ENCODE measurements around the gene PRDM7.

PRDM7 gene

GRCh38 chr16:90042946-90043514 lies 34.1 kb downstream of the PRDM7 start:
- H3K27ac ChIP-seq = no peak overlapping the region
- TF ChIP-seq ZFX (IDR thresholded peaks at IDR 0.05) = no peak
- TF ChIP-seq CTCF (conservative IDR thresholded peaks at IDR 0.05) = no peak

GRCh38 chr16:90041896-90042473 lies 35.1 kb downstream of the PRDM7 start:
- TF ChIP-seq CTCF (conservative IDR thresholded peaks at IDR 0.05) = no peak
- TF ChIP-seq ZFX (IDR thresholded peaks at IDR 0.05) = no peak
- H3K27ac ChIP-seq = no peak overlapping the region

GRCh38 chr16:90040152-90041023 lies 36.7 kb downstream of the PRDM7 start:
- H3K27ac ChIP-seq = no peak overlapping the region
- TF ChIP-seq ZFX (IDR thresholded peaks at IDR 0.05) (no peak), CTCF (conservative IDR thresholded peaks at IDR 0.05) (no peak)

- no peak overlapping the region for H3K27ac ChIP-seq
- TF ChIP-seq CTCF (conservative IDR thresholded peaks at IDR 0.05) = no peak
These were observed 39.9 kb downstream of the PRDM7 start for GRCh38 chr16:90037276-90037675.

GRCh38 chr16:90035902-90036301 lies 41.2 kb downstream of the PRDM7 start:
- no peak overlapping the region for H3K27ac ChIP-seq
- TF ChIP-seq CTCF (conservative IDR thresholded peaks at IDR 0.05) (no peak), ZFX (IDR thresholded peaks at IDR 0.05) (no peak)

- TF ChIP-seq CTCF (conservative IDR thresholded peaks at IDR 0.05) = no peak
- TF ChIP-seq ZFX (IDR thresholded peaks at IDR 0.05) = no peak
These were observed 42.6 kb downstream of the PRDM7 start for GRCh38 chr16:90034504-90034903.

GRCh38 chr16:90033387-90033786 lies 43.7 kb downstream of the PRDM7 start:
- no peak for TF ChIP-seq CTCF (conservative IDR thresholded peaks at IDR 0.05)
- no peak for TF ChIP-seq ZFX (IDR thresholded peaks at IDR 0.05)
- H3K27ac ChIP-seq = no peak overlapping the region

More at GRCh38 chr16:90034504-90034903, 42.6 kb downstream of the PRDM7 start:
- H3K27ac ChIP-seq = no peak overlapping the region

All from C4-2B (cell line).